Activated T-helper 9 cell treated with anti-CD3 and anti-CD28 coated beads, Interleukin-2, amount 50 U/mL, for 16 hours (primary cell): ENCODE measurements around the gene LRRC70.
"Not testable (repeated sequence)": the region's sequence is repeated elsewhere in the genome, so short reads cannot be mapped to it uniquely, and the experiment has no call there.

Experiments
- DNase-seq: peaks from one replicate; pipeline ENCODE4 v3.0.0-alpha.2; 2020; ENCODE audit warnings: low read depth

Gene LRRC70

DNA sequence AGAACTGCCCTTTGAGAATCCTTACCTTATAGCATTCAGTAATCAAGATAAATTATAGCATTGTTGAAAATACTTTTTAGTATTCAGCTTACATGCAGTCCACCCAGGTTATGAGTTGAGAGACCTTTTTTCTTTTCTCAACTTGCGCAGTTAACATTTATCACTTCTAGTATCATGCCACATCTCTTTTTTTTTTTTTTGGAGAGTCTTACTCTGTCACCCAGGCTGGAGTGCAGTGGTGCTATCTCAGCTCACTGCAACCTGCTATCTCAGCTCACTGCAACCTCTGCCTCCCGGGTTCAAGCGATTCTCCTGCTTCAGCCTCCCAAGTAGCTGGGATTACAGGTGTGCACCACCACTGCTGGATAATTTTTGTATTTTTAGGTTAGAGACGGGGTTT is 29.0 kb downstream of the LRRC70 start:
- DNase-seq = no peak

DNA sequence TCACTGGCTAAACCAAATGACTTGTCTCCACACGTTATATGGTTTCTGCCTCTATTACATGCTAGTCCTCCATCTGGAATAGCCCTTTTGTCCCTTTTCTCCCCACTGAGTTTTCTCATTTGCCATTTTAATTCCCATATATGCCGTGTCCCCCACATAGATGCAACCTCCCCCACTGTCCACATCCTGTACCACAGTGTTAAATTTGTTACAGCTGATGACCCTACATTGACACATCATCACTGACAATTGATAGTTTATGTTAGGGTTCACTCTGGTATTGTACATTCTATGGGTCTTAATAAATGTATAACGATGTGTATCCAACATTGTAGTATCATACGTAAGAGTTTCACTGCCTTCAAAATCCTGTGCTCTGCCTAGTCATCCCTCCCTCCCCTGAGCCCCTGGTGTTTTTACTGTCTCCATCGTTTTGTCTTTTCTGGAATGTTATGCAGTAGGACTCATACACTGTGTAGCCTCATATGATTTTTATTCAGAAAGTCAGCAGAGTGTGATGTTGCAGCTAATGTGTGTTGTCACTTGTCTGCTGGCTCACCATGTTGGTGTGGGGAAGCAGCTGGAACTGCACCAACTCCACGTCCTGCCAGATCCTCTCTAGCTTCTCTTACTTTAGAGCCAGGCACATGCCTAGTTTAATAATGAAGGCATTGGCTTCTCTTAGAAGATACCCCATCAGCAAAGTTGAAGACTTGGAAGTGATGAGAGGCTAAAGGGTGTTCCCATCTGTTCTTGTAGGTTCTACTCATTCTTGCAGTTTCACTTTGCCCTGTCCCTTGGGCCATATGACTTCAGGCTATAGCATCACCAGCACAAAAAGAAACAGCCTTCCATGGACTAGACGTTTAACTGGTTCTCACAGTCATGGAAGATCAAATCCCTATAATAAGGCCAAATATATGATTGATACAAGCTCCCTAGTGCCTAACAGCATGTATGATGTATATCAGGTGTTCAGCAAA is 30.2 kb downstream of the LRRC70 start:
- DNase-seq = no peak

DNA sequence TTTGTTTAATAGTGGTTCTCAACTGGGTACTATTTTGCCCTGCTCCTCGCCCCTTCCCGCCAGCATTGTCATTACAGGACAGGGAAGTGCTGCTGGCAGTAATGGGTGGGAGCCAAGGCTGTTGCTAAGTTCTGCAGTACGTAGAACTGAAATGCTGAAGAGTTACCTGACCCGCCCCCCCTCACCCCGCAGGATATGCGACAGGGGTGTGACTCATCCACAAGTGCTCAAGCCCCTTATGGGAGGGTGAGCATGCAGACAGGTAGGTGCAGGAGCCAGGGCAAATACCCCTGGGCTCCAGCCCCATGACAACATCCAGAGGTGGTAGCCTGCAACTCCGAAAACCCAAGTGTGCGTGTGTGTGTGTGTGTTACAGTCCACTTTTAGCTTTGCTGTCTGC is 35.7 kb downstream of the LRRC70 start:
- DNase-seq = no peak

DNA sequence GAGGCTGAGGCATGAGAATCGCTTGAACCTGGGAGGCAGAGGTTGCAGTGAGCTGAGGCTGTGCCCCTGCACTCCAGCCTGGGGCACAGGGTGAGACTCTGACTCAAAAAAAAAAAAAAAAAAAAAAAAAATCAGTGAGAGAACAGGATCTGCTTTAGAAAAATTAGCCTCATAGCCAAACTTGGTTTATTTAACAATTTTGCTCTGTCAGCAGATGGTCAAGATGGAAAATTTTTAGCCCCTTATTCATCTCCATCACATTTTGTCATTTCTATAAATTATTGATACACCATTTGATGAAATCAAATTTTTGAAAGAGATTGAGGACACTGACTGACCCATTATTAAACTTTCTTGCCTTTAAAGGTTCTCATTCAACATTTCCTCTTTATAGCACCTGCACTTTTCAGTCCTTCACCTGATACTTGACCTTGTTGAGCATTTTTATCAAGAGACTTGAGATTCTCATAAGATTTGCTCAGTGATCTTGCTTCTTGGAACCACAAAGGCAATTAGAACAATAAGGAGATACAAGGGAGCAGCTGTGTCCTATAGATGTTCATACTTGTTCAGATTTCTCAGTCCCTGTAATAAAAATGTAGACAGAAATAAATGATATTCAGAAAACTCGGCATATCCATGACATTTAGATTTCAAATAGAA is 38.1 kb downstream of the LRRC70 start:
- DNase-seq = no peak

DNA sequence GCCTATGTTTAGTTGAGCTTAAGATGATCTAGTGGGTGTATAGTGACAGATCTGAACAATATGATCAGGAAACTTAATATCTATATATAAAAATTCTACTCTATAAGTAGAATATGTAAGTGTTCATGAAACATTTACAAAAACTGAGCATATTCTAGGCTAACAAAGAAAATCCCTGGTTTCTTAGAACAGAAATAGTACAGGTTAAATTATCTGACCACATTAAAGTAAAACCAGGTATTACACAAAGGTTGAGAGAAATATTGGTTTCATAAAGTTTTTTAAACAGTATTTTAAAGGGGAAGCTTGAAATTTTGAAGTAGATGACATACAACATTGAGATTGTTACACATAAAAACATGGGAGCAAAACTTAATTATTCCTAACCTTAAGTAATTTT is 39.3 kb downstream of the LRRC70 start:
- DNase-seq = no peak

DNA sequence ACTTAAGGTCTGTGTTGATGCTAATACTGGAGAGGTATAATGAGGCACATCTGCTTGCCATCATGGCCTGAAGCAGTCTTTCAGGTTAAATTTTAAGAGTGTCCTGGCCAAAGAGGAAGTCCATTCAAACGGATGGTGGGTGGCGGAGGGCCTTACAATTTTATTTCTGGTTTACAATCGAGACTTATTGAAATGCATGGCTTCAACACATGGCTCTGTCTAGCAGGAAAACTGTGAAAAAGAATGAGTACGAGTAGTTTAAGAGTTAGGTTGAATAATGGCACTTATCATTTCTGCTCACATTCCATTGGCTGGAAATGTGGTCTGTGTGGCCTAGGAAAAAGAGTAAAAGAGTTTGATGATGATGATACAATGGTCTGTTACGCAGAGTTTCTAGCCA is 42.1 kb downstream of the LRRC70 start:
- no peak for DNase-seq

DNA sequence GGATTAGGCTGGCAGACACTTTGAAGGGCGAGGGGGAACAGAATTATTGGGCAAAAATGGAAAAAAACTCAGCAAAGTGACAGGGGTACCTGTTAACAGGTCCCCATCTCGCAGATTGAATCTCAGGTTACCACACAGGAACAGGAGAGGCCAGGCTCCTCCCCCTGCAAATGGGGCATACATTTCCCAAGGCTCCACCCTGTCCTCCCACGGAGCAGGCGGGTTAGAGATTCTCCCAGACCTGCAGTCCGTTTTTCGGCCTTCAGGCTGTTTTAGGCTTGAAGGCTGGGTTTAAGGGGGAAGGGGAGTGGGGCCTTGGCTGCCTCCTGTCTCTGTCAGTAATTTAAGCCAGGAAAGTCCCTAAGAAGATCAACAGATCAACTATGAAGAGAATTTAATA is 42.7 kb downstream of the LRRC70 start:
- no peak for DNase-seq

DNA sequence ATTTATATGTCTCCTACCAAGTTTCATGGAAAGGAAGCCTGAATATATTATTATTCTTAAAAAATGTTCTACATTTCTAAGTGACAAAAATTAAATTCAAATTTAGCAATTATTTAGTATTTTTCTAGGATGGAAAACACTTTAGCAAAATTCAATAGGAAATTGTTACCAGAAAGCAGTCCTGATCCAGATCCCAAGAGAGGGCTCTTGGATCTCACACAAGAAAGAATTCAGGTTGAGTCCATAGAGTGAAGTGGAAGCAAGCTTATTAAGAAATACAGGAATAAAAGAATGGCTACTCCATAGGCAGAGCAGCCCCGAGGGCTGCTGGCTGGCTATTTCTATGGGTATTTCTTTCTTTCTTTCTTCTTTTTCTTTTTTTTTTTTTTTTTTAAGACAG is 44.7 kb downstream of the LRRC70 start:
- DNase-seq = no peak

DNA sequence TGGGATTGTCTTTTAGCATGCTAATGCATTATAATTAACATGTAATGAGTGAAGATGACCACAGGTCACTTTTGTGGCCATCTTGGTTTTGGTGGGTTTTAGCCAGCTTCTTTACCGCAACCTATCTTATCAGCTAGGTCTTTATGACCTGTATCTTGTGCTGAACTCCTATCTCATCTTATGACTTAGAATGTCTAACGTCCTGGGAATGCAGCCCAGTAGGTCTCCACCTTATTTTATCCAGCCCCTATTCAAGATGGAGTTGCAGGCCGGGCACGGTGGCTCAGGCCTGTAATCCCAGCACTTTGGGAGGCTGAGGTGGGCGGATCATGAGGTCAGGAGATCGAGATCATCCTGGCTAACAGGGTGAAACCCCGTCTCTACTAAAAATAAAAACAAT is 45.8 kb downstream of the LRRC70 start:
- not testable (repeated sequence) for DNase-seq

DNA sequence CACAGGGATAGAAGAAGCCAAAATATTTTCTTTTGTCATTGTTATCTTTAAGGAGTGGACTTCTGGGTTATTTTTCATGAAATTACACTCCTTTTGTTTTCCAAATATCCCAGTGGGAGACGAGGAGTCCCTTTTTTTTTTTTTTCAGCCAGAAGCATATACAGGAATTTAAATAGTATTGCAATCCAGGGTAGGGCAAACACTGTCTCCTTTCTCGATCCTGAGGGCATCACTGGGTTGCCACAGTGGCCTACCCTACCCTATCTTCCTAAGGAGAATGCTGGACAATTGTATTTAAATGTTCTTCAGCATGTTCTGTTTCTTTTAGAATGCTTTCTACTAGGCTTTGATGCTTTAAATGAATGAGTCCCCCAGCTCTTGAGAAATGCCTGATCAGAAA is 47.9 kb downstream of the LRRC70 start:
- no peak for DNase-seq

DNA sequence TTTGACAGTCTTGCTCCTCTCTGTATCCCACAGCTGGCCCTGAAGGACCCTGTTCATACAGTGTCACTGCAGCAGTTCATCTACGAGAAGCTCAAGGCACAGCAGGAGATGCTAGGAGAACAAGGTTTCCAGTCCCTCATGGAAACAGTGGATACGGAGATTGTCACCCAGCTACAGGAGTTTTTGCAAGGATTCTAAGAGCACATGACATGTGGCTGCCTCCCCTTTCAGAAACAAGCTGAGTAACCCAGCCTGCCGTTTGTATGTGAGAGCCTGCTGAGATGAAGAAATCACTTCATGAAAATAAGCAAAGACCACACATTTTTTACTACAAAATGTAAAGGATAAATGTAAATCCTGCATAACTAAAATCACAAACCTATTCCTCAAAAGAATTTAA is 48.5 kb downstream of the LRRC70 start:
- no peak for DNase-seq

DNA sequence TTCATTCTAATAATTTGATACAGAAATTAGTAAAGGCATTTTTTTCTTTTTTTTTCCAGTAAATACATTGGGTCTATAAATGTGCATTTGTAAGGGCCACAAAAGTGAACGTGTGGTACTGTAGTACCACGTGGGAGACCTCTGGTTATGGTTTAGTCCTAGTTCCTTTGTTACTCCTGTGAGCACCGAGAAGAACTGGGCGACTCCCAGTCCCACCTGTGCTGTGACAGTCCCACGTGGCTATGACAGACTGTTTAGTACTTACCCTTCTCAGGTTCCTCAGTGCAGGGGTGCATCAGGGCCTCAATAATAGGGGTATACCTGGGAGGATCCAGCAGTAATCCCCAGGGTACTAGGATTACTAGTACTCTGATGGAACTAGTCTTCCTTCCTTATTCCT is 49.3 kb downstream of the LRRC70 start:
- no peak for DNase-seq
